ENCODE results near the gene EFR3B.

EFR3B gene

GRCh38 chr2:25194576-25195122 lies 152.8 kb downstream of the EFR3B start:
- DNase-seq: no peak

GRCh38 chr2:25197336-25198208 lies 155.7 kb downstream of the EFR3B start:
- no peak for DNase-seq

- no peak for DNase-seq
Observed at GRCh38 chr2:25198209-25198525, 156.3 kb downstream of the EFR3B start.

- no peak for DNase-seq
Observed at GRCh38 chr2:25198576-25198975, 156.7 kb downstream of the EFR3B start.

- DNase-seq: no peak
Observed at GRCh38 chr2:25201265-25201664, 159.4 kb downstream of the EFR3B start.

- no peak for DNase-seq
Observed at GRCh38 chr2:25201794-25202193, 159.9 kb downstream of the EFR3B start.

GRCh38 chr2:25202275-25202674 lies 160.4 kb downstream of the EFR3B start:
- DNase-seq: no peak

- DNase-seq: no peak
Observed at GRCh38 chr2:25204190-25204838, 162.4 kb downstream of the EFR3B start.

GRCh38 chr2:25207078-25207545 lies 165.2 kb downstream of the EFR3B start:
- no peak for DNase-seq
